Occipital lobe (tissue), 2 donors: ENCODE data around the gene PHACTR1. TPM values are rescaled to one million over a fixed set of nuclear protein-coding genes. Genes with fewer than 3 reads are reported as not detected.

Experiments used
- DNase-seq: peaks from one replicate; lab custom pipeline; 2025; lab: John Stamatoyannopoulos, UW
- total RNA-seq: library from RNA; depleted of rRNA; stranded (reverse); fragments of >200 nt; gene quantifications from one replicate; pipeline ENCODE4 v1.2.3, GENCODE V29; 2014

Gene PHACTR1
- total RNA-seq, 1 donor from 2014 or later, result 40.7 TPM

DNA sequence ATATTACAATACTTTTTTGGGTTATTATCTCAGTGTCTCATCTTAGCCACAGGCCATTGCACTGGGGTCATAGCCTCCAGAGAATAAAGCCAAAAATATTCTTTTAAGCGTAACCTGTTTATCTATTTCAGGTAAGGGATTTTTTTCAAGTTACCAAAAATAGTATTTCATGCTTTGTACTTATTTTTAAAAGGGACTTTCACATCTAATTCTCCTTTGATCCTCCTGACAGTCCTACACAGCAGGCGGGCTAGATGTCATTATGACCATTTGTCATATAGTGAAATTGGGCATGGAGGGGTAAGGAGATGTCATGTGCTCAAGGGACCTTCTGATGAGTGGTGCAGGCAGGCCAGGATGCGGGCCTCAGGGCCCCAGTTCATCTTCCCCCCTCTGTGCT is 542.8 kb downstream of the PHACTR1 start:
- DNase-seq, result no peak

GRCh38 chr6:13260101-13260598 is 543.6 kb downstream of the PHACTR1 start:
- DNase-seq, result no peak

- DNase-seq, result no peak
These were observed 544.3 kb downstream of the PHACTR1 start for GRCh38 chr6:13260831-13261230.

GRCh38 chr6:13261464-13261994 is 545.0 kb downstream of the PHACTR1 start:
- DNase-seq, result no peak

- DNase-seq, result no peak
These were observed 546.0 kb downstream of the PHACTR1 start for GRCh38 chr6:13262302-13263230.

DNA sequence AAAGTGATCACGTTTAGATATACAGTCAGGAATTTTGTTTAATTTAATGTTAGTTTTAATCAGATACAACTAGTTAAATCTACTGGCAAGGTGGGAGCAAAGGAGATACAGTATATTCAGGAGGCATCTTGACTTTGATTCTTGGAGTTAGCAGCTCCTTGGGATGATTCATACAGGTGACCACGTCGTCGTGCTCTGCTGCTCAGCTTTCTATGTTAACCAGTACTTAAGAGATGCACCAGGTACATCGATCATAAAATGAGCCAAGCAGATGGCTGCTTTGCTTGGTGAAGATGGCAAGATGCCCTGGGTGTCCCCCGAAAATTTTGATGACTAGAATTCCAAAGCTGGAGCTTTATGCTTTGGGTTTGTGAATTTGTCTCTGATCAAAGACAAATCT is 547.1 kb downstream of the PHACTR1 start:
- DNase-seq, result no peak

- no peak for DNase-seq
These were observed 550.6 kb downstream of the PHACTR1 start for GRCh38 chr6:13267142-13267651.

- DNase-seq, result no peak
These were observed 552.4 kb downstream of the PHACTR1 start for GRCh38 chr6:13268913-13269518.

- DNase-seq, result no peak
These were observed 555.8 kb downstream of the PHACTR1 start for GRCh38 chr6:13272131-13273046.

GRCh38 chr6:13273202-13273930 is 556.8 kb downstream of the PHACTR1 start:
- DNase-seq, result no peak

GRCh38 chr6:13273931-13274706 is 557.6 kb downstream of the PHACTR1 start:
- no peak for DNase-seq

DNA sequence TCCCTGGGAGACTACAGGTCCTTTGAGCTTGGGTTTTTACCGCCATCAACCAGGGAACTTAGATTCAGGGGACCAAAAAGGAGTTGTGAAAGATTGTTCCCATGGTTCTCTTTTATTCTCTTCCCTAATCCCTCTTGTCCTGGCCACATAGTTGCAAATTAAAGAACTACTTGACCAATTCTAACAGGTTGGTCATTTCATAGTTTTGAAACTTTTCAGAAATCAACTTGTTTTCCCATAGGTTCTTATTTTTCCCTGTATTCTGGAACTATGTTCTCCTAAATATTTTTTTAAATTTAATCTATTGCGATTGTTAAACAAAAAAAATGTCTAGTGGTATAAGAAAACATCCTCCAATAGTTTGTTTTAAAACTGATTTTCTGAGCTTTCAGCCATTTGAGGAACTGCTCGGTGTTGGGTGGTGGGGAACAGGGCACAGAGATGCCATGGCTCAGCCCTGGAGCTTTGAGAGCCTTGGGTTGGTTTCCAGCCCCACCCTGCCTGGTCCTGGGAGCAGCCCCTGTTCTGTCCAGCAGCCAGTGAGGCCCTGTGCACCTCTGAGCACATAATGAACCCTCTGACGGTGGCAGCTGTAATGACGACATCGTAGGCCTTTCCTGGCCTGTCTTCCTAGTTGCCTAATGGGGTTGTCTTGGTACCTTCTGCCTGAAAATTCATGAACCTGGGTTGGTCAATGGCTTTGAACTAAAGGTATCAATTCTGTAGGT is 558.3 kb downstream of the PHACTR1 start:
- no peak for DNase-seq

- DNase-seq, result no peak
These were observed 558.9 kb downstream of the PHACTR1 start for GRCh38 chr6:13275435-13275989.

DNA sequence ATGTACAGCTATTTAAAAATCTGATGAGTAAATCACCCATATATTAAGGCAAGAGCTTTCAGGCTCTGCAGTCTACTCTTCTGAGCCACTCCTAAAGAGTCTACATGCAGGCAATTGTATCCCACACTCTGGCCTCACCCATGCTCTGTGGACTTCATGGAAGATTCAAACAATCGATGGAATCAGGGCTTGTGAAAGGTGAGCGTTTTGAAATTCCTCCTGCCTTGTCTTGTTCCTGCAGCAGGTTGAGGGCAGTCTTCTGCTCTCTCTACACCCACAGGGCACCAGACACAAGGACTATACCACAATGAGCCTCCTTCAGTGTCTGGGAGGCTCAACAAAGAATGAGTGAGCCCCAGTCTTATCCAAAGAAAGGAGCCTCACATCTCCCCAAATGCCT is 560.7 kb downstream of the PHACTR1 start:
- no peak for DNase-seq

DNA sequence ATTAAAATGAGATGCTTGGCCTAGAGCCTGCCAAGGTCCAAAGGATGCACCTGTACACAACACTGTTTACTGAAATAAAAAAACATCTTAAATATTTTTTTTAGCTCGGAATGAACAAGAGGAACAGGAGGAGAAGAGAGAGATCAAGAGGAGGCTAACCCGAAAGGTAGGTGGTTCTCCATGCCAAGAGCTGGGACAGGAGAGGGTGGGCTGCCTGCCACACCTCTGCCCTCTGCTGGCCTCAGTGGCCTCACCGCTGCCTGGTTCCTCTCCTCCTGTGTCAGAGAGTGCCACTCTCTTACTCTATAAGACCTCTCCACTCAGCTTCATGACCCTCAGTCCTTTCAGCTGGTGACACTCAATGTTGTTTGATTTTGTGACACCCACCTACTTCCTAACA is 561.6 kb downstream of the PHACTR1 start:
- DNase-seq, result no peak

DNA sequence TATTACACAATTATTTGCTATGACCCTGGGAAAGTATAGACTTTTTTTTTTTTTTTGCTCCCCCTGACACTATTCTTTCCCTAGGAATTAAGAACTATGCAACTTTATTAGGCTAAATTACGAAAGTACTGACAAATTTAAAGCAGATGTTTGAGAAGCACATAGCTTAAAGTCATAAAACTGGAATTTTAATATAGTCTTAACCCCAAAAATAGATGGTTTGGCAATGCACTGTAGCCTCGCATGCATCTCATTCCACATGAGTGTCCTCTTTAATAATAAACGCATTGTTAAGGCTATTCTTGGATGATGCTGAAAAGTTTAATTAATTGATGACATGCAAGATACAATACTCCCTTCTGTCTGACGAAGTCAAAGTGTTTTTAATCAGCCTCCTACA is 562.4 kb downstream of the PHACTR1 start:
- no peak for DNase-seq

DNA sequence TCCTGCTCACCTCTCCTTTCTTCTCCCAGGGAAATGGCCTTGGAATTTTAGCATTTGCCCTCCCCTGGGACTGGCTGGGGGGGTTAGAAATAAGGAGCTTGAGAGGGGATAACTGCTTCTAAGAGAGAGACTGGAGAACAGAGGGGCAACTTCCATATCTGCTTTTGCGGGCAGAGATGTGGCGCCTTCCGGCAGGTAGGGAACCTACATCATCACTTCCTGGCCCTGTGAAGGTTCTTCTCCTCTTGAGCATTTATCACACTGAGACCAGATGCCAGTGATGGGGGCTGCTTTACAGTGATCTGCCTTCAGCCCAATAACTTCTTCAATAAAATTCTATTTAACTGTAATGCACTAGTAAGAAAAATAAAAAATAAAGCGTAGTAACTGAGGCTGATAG is 563.7 kb downstream of the PHACTR1 start:
- DNase-seq, result no peak

- no peak for DNase-seq
These were observed 565.1 kb downstream of the PHACTR1 start for GRCh38 chr6:13281686-13282085.
